Cerebellar nuclear complex (tissue), 1 donor: Measurements from ENCODE around the gene ID1.
"Not testable (repeated sequence)": the region's sequence is repeated elsewhere in the genome, so short reads cannot be mapped to it uniquely, and the experiment has no call there.

Source experiments
- DNase-seq, 2 experiments: peaks; one replicate each; lab custom pipeline; 2025; lab: John Stamatoyannopoulos, UW

Gene ID1

DNA sequence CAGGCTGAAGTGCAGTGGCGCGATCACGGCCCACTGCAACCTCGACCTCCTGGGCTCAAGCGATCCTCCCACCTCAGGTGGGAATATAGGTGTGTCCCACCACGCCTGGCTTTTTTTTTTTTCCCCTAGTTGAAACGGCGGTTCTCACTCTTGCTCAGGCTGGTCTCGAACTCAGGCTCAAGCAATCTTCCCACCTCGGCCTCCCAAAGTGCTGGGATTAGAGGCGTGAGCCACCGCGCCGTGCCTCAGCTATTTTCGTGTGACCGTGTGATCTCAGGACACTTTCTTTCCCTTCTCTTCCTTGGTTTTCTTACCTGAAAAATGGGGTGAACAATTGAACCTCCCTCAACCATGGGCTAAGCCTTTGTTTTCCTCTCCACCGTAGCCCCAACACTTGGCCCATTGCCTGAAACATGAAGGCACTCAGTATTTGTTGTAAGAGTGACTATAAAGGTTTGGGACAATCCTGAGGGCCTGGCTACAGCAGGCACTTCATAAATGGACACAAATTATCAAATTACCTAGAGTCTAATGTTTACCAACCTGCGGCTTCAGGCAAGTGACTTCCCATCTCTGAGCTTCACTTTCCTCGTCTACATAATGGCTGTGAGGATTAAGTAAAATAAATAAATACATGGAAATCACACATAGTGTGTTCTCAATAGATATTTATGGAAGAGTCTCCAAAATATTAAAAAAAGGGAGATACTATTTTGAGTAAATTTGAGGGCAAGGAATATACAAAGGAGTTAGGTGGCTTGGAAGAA, 31.4 kb upstream of the ID1 start:
- DNase-seq: no peak

DNA sequence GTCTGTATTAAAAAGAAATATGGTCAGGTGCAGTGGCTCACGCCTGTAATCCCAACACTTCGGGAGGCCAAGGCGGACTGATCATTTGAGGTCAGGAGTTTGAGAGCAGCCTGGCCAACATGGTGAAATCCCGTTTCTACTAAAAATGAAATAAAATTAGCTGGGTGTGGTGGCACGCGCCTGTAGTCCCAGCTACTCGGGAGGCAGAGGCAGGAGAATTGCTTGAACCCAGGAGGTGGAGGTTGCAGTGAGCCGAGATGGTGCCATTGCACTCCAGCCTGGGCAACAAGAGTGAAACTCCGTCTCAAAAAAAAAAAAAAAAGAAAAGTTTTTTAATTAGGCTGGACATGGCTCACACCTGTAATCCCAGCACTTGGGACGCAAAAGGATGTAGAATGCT, 30.1 kb upstream of the ID1 start:
- not testable (repeated sequence) for DNase-seq

DNA sequence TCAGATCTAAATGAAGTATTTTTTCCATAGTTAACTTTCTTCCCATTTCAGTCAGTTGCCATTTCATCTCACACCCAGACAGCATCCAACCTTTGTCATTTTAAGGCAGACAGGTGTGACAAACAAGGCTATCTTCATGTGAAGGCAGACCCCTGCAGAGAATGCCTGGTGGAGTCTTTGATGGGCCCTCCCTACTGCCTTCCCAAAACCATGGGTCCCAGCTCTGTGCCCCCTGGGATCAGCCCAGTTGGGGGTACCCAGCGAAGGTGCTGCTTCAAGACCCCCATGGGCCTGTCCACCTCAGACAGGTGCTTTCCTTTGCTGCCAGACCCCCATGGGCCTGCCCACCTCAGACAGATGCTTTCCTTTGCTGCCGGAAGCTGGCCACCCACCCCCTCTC, 28.3 kb upstream of the ID1 start:
- no peak for DNase-seq

DNA sequence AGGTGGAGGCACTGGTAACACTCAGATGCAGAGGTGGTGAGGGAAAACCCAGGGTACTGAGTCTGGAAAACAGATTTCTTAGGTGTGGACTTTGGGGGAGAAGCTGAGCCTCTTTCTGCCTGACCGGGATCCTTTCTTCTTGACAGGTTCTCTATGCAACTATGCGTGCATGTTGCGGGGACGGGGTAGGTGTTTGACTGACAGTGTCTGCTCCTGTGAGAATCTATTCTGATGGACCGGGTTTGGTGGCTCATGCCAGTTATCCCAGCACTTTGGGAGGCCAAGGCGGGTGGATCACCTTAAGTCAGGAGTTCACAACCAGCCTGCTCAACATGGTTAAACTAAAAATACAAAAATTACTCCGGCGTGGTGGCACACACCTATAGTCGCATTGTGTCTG, 27.9 kb upstream of the ID1 start:
- no peak for DNase-seq

DNA sequence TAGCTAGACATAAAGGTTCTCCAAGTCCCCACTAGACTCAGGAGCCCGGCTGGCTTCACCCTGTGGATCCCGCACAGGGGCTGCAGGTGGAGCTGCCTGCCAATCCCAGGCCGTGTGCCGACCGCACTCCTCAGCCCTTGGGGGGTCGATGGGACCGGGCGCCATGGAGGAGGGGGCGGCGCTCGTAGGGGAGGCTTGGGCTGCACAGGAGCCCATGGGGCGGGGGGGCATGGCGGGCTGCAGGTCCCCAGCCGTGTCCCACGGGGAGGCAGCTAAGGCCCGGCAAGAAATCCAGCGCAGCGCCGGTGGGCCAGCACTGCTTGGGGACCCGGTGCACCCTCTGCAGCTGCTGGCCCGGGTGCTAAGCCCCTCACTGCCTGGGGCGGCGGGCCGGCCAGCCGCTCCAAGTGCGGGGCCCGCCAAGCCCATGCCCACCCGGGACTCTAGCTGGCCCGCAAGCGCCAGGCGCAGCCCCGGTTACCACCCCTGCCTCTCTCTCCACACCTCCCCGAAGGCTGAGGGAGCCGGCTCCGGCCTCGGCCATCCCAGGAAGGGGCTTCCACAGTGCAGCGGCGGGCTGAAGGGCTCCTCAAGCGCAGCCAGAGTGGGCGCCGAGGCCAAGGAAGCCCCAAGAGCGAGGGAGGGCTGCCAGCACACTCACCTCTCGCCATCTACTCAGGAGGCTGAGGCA, 26.5 kb upstream of the ID1 start:
- DNase-seq: no peak

DNA sequence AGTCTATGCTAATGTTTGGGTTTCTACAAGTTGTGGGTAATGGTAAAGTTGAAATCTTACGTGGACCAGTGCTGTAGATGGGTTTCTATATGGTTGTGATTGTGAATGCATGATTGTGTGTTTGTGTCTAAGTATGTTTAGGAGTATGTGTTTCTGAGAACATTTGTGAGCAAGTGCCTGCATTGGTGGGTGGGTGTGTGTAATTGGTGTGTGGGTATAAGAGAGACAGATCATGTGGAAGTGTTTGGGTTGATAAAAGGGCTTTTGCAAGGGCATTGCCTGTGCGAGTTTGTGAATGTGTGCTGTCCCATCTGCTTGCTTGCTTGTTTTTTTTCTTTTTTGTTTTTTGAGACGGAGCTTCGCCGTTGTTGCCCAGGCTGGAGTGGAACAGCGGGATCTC, 25.8 kb upstream of the ID1 start:
- DNase-seq: no peak

DNA sequence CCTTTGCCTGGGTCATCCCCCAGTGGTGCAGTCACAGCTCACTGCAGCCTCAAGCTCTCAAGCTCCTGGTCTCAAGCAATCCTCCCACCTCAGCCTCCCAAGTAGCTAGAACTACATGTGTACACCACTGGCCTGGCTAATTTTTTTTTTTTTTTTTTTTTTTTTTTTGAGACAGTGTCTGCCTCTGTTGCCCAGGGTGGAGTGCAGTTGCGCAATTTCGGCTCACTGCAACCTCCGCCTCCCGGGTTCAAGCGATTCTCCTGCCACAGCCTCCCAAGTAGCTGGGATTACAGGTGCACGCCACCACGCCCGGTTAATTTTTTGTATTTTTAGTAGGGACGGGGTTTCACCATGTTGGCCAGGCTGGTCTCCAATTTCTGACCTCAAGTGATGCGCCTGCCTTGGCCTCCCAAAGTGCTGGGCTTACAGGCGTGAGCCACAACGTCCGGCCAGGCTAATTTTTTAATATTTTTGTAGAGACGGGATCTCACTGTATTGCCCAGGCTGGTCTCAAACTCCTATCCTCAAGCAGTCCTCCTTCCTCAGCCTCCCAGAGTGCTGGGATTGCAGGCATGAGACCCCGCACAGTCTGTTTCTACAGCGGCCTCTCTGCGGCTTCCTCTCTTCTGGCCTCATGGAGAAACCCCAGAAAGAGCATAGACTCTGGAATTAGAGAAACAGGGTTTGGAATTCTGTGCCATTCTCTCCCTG, 25.0 kb upstream of the ID1 start:
- not testable (repeated sequence) for DNase-seq

DNA sequence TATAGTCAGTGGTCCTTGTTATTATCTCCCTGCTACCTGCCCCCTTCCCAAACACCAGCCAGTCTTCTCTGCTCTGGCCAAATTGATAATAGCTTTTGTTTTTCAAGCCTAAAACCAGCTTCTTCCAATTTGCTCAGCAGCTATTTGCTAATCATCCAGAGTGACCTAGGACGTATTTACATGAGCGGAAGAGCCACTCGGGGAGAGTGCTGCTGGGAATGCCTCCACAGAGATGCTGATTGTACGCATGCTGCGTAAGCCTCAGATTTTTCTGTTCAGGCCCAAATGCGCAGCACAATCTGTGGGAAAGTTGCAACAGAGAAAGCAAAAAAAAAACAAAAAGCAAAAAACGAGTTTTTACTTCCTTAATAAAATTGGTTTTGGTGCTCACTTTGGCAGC, 24.4 kb upstream of the ID1 start:
- DNase-seq: no peak

DNA sequence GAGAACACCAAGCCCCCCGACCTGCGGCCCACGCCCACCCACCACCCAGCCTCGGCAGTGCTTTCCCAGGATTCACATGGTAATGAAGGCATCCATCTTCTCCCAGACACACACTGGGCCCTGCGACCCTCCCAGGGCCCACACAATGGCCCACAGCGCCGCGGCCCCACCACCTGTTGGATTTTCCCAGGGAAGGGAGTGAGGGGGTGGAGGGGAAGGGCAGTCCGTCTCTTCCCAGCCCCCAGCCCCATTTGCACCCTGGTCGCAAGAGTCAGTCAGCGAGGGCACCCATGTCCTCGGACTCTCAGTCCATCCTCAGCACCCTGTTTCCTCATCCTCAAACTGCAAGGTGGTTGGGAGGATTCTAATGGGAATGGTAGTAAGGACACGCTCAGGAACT, 23.7 kb upstream of the ID1 start:
- no peak for DNase-seq

DNA sequence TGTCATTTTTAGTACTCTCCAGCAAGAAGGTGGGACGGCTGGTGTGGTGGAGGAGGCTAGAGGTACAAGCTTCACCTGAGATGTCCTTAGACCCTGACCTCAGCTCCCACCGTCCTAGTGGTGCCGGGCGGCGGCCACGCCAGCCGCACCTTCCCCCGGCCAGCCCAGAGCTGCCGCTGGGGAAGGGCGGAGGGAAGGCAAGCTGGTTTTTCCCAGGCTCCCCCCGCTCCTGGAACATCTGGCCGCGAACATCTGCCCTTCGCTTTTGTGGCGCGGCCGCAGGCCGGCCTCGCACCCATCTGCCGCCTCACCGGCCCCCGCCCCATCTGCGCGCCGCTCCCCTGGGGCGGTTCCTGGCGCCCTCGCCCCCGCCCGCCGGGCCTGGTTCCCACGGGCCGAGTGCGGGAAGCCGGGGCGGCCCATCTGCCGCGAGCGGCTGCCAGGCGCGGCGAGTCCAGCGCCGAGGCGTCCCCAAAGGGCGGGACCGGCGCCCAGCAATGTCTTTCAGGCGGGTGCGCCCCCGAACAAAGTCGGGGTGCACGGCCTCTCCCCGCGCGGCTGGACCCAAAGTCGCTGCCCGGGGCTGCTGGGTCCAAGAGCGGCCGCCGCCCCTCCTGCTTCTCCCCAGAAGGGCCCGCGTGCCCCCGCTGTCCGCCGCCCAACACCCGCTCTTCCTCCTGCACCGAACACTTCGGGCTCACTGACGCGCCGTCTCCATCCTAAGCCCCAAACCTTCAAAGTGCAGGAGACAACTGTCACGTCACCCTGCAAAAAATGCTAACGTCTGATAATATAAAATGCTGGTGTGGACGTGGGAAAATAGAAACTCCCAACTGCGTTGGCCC, 17.3 kb upstream of the ID1 start:
- no peak for DNase-seq

DNA sequence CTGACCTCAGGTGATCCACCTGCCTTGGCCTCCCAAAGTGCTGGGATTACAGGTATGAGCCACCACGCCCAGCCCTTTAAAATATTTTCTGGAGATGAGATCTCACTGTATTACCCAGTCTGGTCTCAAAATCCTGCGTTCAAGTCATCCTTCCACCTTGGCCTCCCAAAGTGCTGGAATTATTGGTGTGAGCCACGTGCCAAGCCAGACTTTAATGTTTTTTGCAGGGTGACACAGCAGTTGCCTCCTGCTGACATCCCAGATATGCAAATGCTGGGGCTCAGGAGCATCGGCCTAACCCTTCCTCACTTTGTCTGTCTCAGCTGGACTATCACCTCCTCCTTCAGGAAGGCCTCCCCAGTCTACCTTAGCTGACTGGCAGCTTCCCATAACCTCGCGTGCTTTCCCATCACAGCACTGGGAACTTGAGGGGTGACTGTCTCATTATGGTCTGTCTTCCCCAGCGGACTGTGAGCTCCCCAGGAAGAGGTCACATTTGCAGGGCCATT, 14.3 kb upstream of the ID1 start:
- no peak for DNase-seq

DNA sequence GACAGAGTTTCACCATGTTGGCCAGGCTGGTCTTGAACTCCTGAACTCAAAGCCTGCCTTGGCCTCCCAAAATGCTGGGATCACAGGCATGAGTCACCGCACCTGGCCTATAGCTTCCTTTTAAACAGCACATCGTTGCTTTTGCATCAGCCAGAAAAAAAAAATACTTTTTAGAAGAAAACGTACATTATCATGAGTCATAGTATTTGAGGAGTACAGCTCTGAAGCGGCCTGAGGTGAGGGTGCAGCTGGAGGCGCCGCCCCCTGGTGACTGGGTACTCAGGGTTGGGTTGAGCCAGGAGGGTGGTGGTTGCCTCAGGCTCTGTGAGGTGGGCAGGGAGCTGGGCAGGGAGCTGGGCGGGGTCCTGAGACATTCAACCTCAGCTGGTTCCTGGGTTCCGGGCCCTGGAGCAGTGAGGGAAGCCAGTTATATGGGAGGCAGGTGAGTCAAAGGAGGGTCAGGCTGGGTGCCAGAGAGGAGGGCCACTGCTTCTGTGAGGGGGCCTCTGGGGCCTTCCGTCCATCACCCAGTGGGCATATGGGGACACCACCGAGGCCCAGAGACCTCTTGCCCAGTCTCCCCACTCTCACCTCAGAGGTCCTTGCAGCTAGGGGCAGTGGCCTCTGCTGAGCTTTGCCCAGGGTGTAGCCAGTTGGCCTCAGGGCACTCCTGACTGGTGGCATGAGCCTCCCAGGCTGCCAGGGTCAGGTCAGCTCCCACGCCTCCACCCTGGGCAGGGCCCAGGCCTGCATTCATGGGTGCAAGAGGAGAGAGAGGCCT, 11.7 kb upstream of the ID1 start:
- no peak for DNase-seq

DNA sequence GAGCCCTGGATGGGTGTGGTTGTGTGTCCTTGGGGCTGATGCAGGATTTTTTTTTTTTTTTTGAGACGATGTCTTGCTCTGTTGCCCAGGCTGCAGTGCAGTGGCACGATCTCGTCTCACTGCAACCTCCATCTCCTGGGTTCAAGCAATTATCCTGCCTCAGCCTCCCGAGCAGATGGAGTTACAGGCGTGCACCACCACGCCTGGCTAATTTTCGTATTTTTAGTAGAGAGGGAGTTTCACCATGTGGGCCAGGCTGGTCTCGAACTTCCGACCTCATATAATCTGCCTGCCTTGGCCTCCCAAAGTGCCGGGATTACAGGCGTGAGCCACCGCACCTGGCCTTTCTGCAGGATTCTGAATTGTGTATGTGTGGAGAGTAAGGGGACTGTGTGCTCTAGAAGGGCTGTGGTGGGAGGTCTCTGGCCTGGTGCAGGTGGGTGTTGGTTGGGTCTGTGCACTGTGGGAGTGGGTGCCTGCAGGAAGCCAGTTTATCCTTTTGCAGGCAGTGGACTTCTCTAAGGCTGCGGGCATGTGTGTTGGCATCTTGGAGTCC, 11.0 kb upstream of the ID1 start:
- DNase-seq: no peak

DNA sequence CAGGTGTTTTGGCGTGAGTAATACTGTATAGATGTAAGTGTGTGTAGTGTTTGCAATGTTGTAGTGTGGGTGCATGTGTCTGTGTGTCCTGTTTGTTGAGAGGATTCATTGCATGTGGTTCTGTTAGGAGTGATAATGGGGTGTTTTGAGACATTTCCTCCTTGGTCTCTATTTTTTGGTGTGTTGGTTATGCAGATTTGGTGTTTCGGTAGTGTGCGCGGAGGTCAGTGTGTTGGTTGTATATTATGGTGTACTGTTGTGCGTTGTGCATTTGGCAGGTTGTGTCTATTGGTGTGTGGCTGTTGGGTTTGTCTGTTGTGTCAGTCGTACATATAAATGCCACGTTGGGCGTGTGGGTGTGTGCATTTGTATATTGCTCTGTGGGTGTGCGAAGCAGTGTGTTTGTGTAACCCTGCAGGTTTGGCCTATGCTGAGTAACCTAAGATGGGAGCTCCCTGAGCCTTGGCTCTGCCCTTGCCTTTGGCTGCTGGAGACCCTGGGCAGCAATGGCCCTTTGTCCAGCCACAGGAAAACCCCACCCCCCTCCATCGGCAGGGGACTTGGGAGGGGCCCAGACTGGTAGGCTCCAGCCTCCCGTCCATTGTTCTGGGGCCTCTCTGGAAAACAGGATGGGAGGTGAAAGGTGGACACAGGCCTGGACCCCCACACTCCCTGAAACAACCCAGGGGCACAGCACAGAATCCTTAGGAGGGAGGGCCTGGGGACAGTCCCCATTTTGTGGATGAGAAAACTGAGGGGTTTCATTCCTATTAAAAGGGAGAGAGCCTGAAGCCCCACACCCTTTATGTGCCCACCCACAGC, 10.3 kb upstream of the ID1 start:
- DNase-seq: no peak

DNA sequence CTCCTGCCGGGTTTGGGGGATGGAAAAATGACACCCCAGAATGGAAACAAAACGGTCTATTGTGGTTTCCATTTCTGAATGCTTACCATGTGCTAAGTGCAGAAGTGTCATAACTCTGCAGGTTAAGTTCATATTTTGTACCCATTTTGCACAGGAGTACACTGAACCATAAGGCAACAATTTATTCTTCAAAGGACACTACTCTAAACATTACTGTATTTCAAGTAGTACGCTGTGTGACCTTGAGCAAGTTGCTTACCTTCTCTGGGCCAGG, 9.8 kb upstream of the ID1 start:
- no peak for DNase-seq

DNA sequence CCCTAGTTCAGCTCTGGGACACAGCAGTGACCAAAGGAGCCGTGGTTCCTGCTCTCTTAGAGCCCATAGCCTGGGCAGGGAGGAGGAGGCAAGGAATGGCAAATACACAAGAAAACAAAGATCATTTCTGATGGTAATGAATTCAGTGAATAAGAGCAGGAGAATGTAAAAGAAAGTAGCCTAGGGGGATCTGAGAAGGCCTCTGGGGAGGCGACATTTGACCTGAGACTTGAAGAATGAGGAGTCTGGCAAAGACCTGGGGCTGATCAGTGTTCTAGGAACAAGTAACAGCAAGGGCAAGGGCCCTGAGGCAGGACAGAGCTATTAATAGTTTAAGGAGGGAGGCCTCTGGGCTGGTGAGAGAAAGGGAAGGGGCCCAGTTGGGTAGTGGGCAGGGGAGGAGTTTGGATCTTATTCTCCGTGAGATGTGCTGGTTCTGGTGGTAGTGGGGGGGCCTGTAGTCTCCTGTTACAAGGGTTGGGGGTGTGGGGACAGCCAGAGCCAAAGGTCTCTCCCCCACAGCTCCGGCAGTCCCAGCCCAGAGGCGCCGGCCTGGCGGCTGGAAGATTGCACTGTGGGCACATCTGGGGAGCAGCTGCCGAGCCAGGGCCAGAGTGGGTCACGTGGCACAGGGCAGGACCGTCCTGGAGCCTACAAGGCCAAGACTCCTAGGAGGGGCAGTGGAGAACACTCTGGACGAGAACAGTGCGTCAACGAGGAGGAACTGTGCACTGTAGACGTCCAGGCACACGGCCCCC, 9.3 kb upstream of the ID1 start:
- DNase-seq: no peak

DNA sequence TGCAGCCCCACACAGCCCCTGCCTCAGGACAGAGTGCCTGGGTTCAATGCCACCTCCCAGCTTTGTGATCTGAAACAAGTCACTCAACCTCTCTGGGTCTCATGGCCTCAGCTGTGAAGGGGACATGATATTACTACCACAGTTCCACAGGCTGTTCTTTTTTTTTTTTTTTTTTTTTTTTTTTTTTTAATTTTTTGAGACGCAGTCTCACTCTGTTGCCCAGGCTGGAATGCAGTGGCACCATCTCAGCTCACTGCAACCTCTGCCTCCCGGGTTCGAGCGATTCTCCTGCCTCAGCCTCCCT, 8.7 kb upstream of the ID1 start:
- not testable (repeated sequence) for DNase-seq

DNA sequence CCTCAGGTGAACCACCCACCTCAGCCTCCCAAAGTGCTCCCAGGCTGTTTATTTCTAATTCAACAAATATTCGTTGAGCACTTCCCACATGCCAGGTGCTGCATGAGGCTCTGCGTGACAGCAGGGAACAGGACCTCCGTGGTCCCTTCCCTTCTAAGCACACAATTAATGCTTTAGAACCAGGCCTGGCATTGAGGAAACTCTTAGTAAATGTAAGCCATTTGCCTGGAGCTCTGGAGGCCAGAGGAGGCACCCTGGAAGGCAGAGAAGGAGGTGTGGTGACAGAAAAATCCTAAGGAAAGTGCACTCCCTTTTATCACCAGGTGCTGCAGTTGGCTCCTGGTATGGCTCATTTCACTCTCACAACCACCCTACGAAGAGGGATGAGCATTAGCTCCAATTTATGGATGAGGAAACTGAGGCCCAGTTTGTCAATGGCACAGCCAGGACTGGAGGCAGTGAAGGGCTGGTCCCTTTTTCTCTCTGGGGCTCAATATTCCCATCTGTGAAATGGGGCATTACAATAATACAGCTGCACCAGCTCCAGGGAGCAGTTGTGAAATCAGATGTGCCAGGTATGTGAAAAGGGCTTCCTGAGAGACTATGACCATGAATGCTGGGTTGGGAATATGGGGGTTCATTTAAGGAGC, 8.1 kb upstream of the ID1 start:
- DNase-seq: no peak

DNA sequence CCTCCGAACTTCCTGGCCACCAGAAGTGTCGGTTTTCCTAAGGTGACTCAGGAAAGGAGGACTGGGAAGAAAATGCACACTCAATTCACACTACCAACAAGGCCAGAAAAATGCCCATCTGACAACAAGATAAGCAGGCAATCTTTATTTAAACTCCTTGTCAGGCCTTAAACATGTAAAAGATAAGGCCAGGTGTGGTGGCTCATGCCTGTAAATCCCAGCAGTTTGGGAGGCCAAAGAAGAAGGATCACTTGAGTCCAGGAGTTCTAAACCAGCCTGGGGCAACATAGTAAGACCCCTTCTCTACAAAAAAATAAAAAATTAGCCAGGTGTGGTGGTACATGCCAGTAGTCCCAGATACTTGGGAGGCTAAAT, 7.6 kb upstream of the ID1 start:
- DNase-seq: no peak
